ENCODE measurements around the gene ATM. TPM values are rescaled to one million over a fixed set of nuclear protein-coding genes. Genes with fewer than 3 reads are reported as not detected.

Gene ATM
- total and polyA plus RNA-seq, 2 donors (not counting 3 experiments of a cell fraction or from before 2014, with no cell fraction given): 11.8 to 49.7 TPM

GRCh38 chr11:108239076-108239475 lies 16.2 kb downstream of the ATM start:
- H3K27me3 ChIP-seq (ENCODE audit: control insufficient read depth in 2 of 2, insufficient read depth in 2 of 2, low read length in 2 of 2): no peaks in the 10 kb centered on the region
- H4K20me1 ChIP-seq (replicated peaks; ENCODE audit: control insufficient read depth, extremely low read depth, insufficient read depth, low read length): no peaks in the 10 kb centered on the region
- H2AFZ ChIP-seq (ENCODE audit: low read depth, low read length): no peak overlapping the region
- H3K79me2 ChIP-seq (ENCODE audit: control insufficient read depth, insufficient read depth, low read length): no peaks in the 10 kb centered on the region
- H3K4me1 ChIP-seq (ENCODE audit: control insufficient read depth, extremely low read depth, insufficient read depth, low read length): peaks cover 16% of the 10 kb centered on the region
- H3K36me3 ChIP-seq (ENCODE audit: control insufficient read depth in 2 of 2, extremely low read depth in 1 of 2, insufficient read depth in 2 of 2, low read length in 2 of 2): peaks cover 4 to 5% of the 10 kb centered on the region in 2 experiments
- no peak overlapping the region for H3K4me3 ChIP-seq (replicated peaks in 1 of 3; ENCODE audit: insufficient read depth in 1 of 3, low read depth in 1 of 3, low read length in 3 of 3)
- no peaks in the 10 kb centered on the region for H3K9me3 ChIP-seq (replicated peaks; ENCODE audit: control insufficient read depth, insufficient read depth, low read length)
- TF ChIP-seq EZH2 (IDR thresholded peaks at IDR 0.05; ENCODE audit: borderline replicate concordance, low read depth, low read length, severe bottlenecking) (no peak), POLR2A (IDR thresholded peaks at IDR 0.05; ENCODE audit: low read depth, low read length) (no peak), CTCF (IDR thresholded peaks at IDR 0.05; ENCODE audit: extremely low read depth in 1 of 2, insufficient read depth in 1 of 2, low read depth in 1 of 2, low read length in 2 of 2) (no peak), FOS (IDR thresholded peaks at IDR 0.05; ENCODE audit: borderline replicate concordance, insufficient read depth, low read length) (no peak), JUN (IDR thresholded peaks at IDR 0.05; ENCODE audit: borderline replicate concordance, insufficient read depth, insufficient read length, low read depth) (no peak), GATA2 (IDR thresholded peaks at IDR 0.05; ENCODE audit: insufficient read depth, insufficient read length, low read depth, low read length) (no peak), POLR2AphosphoS5 (IDR thresholded peaks at IDR 0.05; ENCODE audit: insufficient read depth, low read depth, low read length) (no peak), MYC (IDR thresholded peaks at IDR 0.05; ENCODE audit: low read depth, low read length) (no peak)
- TF ChIP-seq, protein P1, sequence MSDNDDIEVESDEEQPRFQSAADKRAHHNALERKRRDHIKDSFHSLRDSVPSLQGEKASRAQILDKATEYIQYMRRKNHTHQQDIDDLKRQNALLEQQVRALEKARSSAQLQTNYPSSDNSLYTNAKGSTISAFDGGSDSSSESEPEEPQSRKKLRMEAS (IDR thresholded peaks at IDR 0.05; ENCODE audit: insufficient read depth, insufficient read length): no peak
- H3K4me2 ChIP-seq (ENCODE audit: insufficient read depth, low read length): no peak overlapping the region
- intact Hi-C loops (cut with micrococcal nuclease) (loop anchor here (5.0 kb wide), 1 partner anchor 258 kb away; the partner anchor contains the start of gene POGLUT3), dilution Hi-C loops (cut with MboI; ENCODE audit: extremely low pct_ligation_motif_present, low sequenced_read_pairs) (no loop called here)
- H3K27ac ChIP-seq (ENCODE audit: insufficient read depth, low read depth, low read length): no peak overlapping the region
- ChIA-PET POLR2A (no interaction called here), CTCF (interaction anchor here (0.7 to 1.4 kb wide), 2 partner anchors 16 to 47 kb away, joined by 3 to 5 read pairs; partner anchors contain the start of gene ATM)
- H3K9me1 ChIP-seq (replicated peaks; ENCODE audit: control insufficient read depth, extremely low read depth, insufficient read depth, low read length): no peaks in the 10 kb centered on the region
- BruUV-seq (replicated peaks): no TSS peak
- DNase-seq (ENCODE audit: low read depth, low spot score) (no peak), FAIRE-seq (no peak)
- H3K9ac ChIP-seq (replicated peaks; ENCODE audit: extremely low read depth, insufficient read depth, low read length): no peak overlapping the region
